Panc1 (cell line): ENCODE measurements around the gene BFAR.

Experiments used
- CTCF ChIP-seq: fragments of 450-650 bp; IDR thresholded peaks from 2 replicates; pipeline ENCODE4 v1.5.1; 2017; ENCODE audit warnings: mild to moderate bottlenecking
- TCF7L2 ChIP-seq: IDR thresholded peaks from 2 replicates; pipeline ENCODE4 v1.6.1; 2011; ENCODE audit warnings: mild to moderate bottlenecking, low read depth, low read length, inconsistent platforms

DNA sequence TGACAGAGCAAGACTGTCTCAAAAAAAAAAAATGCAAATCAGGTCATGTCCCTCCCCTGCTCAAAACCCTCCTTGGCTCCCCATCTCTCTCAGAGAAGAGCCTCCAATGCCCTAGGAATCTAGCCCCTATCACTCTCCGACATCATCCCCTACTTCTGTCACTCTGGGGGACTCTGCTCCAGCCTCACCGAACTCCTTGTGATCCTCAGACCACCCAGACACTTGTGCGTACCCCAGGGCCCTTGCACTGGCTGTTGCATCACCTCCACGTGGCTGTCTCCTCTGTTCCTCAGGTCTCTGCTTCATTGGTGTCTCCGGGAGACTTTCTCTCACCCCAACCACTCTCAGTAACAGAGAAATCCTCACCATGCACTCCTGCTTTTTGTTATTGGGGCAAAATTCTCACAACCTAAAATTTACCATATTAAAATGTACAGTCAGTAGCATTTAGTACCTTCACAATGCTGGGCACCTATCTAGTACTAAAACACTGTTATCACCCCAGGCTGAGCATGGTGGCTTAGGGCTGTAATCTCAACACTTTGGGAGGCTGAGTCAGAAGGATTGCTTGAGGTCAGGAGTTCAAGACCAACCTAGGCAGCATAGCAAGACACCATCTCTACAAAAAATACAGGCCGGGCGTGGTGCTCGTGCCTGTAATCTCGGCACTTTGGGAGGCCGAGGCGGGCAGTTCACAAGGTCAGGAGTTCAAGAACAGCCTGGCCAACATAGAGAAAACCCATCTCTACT lies 46.2 kb downstream of the BFAR start:
- TF ChIP-seq CTCF = no peak
- no peak for TF ChIP-seq TCF7L2
